MCF 10A (cell line): ENCODE data around the gene PLAGL1. TPM values are rescaled to one million over a fixed set of nuclear protein-coding genes. Genes with fewer than 3 reads are reported as not detected.
"Not testable (repeated sequence)": the region's sequence is repeated elsewhere in the genome, so short reads cannot be mapped to it uniquely, and the experiment has no call there.

Source experiments
- BruUV-seq: library from RNA; stranded (reverse); fragments of 400-500 nt; replicated peaks from 2 replicates; lab custom pipeline; 2021; lab: Mats Ljungman, UMichigan
- CTCF ChIA-PET: fragments of 300-600 bp; sonication (Branson Sonifier 250); formaldehyde crosslinking; extraction: SDS; loops from one replicate; lab custom pipeline; 2021; ENCODE audit warnings: antibody characterized with exemption, inconsistent platforms; lab: Yijun Ruan, JAX
- POLR2A ChIA-PET: fragments of 300-600, 350-650 bp; sonication (Branson Sonifier 250); formaldehyde crosslinking; extraction: SDS; loops from one replicate; lab custom pipeline; 2020; ENCODE audit warnings: antibody characterized with exemption, inconsistent platforms; lab: Yijun Ruan, JAX
- DNase-seq: peaks from one replicate; pipeline ENCODE4 v3.0.0-alpha.2; 2018; ENCODE audit not compliant: unreplicated experiment
- H3K27ac Mint-ChIP-seq: one replicate; pipeline ENCODE4 v1.8.0; 2022; ENCODE audit warnings: mild to moderate bottlenecking, low read depth, mixed read lengths; ENCODE audit not compliant: unreplicated experiment
- H3K27me3 Mint-ChIP-seq: one replicate; pipeline ENCODE4 v1.8.0; 2022; ENCODE audit warnings: mixed read lengths; ENCODE audit not compliant: insufficient read depth, unreplicated experiment
- H3K36me3 Mint-ChIP-seq: one replicate; pipeline ENCODE4 v1.8.0; 2022; ENCODE audit warnings: mild to moderate bottlenecking, moderate library complexity, mixed read lengths; ENCODE audit not compliant: insufficient read depth, unreplicated experiment
- H3K4me1 Mint-ChIP-seq: one replicate; pipeline ENCODE4 v1.8.0; 2022; ENCODE audit warnings: mixed read lengths; ENCODE audit not compliant: insufficient read depth, unreplicated experiment
- H3K4me3 Mint-ChIP-seq: one replicate; pipeline ENCODE4 v1.8.0; 2022; ENCODE audit warnings: mild to moderate bottlenecking, moderate library complexity, mixed read lengths; ENCODE audit not compliant: unreplicated experiment
- H3K9me3 Mint-ChIP-seq: one replicate; pipeline ENCODE4 v1.8.0; 2022; ENCODE audit warnings: mixed read lengths; ENCODE audit not compliant: unreplicated experiment
- intact Hi-C: fragments of 100-400 bp; cut with micrococcal nuclease; formaldehyde crosslinking; loops from 2 replicates; pipeline ENCODE4 v1.14.1; 2022
- total RNA-seq: library from RNA; stranded (reverse); gene quantifications from 2 replicates; pipeline ENCODE4 v1.2.3, GENCODE V29; 2022
- TF ChIP-seq, protein P1 (sequence below): fragments of 200-600 bp; IDR thresholded peaks from one replicate; pipeline ENCODE4 v1.8.0; 2022; ENCODE audit warnings: antibody characterized with exemption, mild to moderate bottlenecking; ENCODE audit not compliant: unreplicated experiment

Gene PLAGL1
- total RNA-seq, 1 experiment from 2014 or later: 52.1 TPM

- DNase-seq: no peak
- Mint-ChIP-seq H3K4me3 (no peak overlapping the region), H3K36me3 (no peaks in the 10 kb centered on the region), H3K27ac (no peak overlapping the region), H3K27me3 (peaks cover 13% of the 10 kb centered on the region), H3K4me1 (no peaks in the 10 kb centered on the region), H3K9me3 (no peaks in the 10 kb centered on the region)
- BruUV-seq: no TSS peak
- intact Hi-C loops: loop anchor here (10.0 kb wide), 1 partner anchor 1545 kb away; no protein-coding TSS in a partner anchor
- TF ChIP-seq, protein P1, sequence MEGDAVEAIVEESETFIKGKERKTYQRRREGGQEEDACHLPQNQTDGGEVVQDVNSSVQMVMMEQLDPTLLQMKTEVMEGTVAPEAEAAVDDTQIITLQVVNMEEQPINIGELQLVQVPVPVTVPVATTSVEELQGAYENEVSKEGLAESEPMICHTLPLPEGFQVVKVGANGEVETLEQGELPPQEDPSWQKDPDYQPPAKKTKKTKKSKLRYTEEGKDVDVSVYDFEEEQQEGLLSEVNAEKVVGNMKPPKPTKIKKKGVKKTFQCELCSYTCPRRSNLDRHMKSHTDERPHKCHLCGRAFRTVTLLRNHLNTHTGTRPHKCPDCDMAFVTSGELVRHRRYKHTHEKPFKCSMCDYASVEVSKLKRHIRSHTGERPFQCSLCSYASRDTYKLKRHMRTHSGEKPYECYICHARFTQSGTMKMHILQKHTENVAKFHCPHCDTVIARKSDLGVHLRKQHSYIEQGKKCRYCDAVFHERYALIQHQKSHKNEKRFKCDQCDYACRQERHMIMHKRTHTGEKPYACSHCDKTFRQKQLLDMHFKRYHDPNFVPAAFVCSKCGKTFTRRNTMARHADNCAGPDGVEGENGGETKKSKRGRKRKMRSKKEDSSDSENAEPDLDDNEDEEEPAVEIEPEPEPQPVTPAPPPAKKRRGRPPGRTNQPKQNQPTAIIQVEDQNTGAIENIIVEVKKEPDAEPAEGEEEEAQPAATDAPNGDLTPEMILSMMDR: no peak
- CTCF ChIA-PET: interaction anchor here (0.9 to 2.1 kb wide), 4 partner anchors 14 to 124 kb away, joined by 3 to 6 read pairs (median 6); no protein-coding TSS in a partner anchor
- POLR2A ChIA-PET: no interaction called here
Measured at GRCh38 chr6:144019929-144020328, 11.9 kb upstream of the PLAGL1 start.

GRCh38 chr6:144017166-144018094 is 9.4 kb upstream of the PLAGL1 start:
- CTCF ChIA-PET: no interaction called here
- TF ChIP-seq, protein P1: no peak
- BruUV-seq: no TSS peak
- Mint-ChIP-seq H3K9me3 (no peaks in the 10 kb centered on the region), H3K4me3 (no peak overlapping the region), H3K4me1 (no peaks in the 10 kb centered on the region), H3K27ac (no peak overlapping the region), H3K27me3 (peaks cover 13% of the 10 kb centered on the region), H3K36me3 (no peaks in the 10 kb centered on the region)
- DNase-seq: no peak
- intact Hi-C loops: loop anchor here (10.0 kb wide), 1 partner anchor 1543 kb away; no protein-coding TSS in a partner anchor
- POLR2A ChIA-PET: interaction anchor here (1.0 kb wide), 1 partner anchor 1071 kb away, joined by 3 read pairs; no protein-coding TSS in a partner anchor

DNA sequence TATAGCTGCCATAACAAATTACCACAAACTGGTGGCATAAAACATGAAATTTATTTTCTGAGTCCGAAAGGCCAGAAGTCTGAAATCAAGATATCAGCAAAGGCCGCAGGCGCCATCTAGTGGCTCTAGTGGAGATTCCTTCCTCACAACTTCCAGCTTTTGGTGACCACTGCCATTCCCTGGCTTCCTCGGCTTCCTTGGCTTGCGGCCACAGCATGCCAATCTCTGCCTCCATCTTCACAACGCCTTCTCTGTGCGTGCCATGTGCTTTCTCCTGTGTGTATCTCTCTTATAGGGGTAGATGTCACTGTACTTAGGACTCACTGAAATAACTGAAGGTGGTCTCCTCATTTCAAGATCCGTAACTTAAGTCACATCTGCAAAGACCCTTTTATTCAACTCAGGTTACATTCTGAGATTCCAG is 5.4 kb upstream of the PLAGL1 start:
- intact Hi-C loops: loop anchor here (1.0 to 10.0 kb wide), 3 partner anchors 73 to 1539 kb away; no protein-coding TSS in a partner anchor
- H3K9me3 Mint-ChIP-seq: no peaks in the 10 kb centered on the region
- no peaks in the 10 kb centered on the region for H3K36me3 Mint-ChIP-seq
- H3K4me1 Mint-ChIP-seq: no peaks in the 10 kb centered on the region
- POLR2A ChIA-PET: interaction anchor here (0.6 to 2.4 kb wide), 8 partner anchors 15 to 475 kb away, joined by 3 to 8 read pairs (median 4); partner anchors contain the start of gene LTV1
- H3K27me3 Mint-ChIP-seq: peaks cover 13% of the 10 kb centered on the region
- no peak overlapping the region for H3K4me3 Mint-ChIP-seq
- no TSS peak for BruUV-seq
- TF ChIP-seq, protein P1: peak; percentile 94
- no peak overlapping the region for H3K27ac Mint-ChIP-seq
- DNase-seq: peak; percentile 90
- CTCF ChIA-PET: interaction anchor here (0.6 to 5.1 kb wide), 34 partner anchors 9 to 1535 kb away, joined by 3 to 110 read pairs (median 4); no protein-coding TSS in a partner anchor

- Mint-ChIP-seq H3K36me3 (no peaks in the 10 kb centered on the region), H3K4me1 (no peaks in the 10 kb centered on the region), H3K9me3 (no peaks in the 10 kb centered on the region), H3K27ac (no peak overlapping the region), H3K4me3 (no peak overlapping the region), H3K27me3 (peaks cover 4% of the 10 kb centered on the region)
- intact Hi-C loops: loop anchor here (10.0 kb wide), 1 partner anchor 1538 kb away; no protein-coding TSS in a partner anchor
- no TSS peak for BruUV-seq
- no peak for DNase-seq
- ChIA-PET POLR2A (interaction anchor here (1.3 to 2.4 kb wide), 4 partner anchors 14 to 437 kb away, joined by 3 to 8 read pairs (median 6); no protein-coding TSS in a partner anchor), CTCF (interaction anchor here (0.6 to 5.1 kb wide), 27 partner anchors 8 to 1534 kb away, joined by 3 to 110 read pairs (median 3); no protein-coding TSS in a partner anchor)
- TF ChIP-seq, protein P1: no peak
Measured at GRCh38 chr6:144012534-144012933, 4.5 kb upstream of the PLAGL1 start.

DNA sequence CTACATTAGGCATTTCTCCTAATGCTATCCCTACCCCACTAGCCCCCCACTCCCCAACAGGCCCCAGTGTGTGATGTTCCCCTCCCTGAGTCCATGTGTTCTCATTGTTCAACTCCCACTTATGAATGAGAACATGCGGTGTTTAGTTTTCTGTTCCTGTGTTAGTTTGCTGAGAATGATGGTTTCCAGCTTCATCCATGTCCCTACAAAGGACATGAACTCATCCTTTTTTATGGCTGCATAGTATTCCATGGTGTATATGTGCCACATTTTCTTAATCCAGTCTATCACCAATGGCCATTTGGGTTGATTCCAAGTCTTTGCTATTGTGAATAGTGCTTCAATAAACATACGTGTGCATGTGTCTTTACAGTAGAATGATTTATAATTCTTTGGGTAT is 1.6 kb upstream of the PLAGL1 start:
- H3K4me1 Mint-ChIP-seq, POLR2A ChIA-PET, BruUV-seq, H3K27ac Mint-ChIP-seq, H3K36me3 Mint-ChIP-seq, H3K27me3 Mint-ChIP-seq, H3K9me3 Mint-ChIP-seq, DNase-seq, H3K4me3 Mint-ChIP-seq, CTCF ChIA-PET: not testable (repeated sequence)
- intact Hi-C loops: loop anchor here (10.0 kb wide), 3 partner anchors 165 to 1535 kb away; partner anchors contain the start of genes LTV1 and PHACTR2
